ENCODE results near the gene SCN8A.

Gene SCN8A

DNA sequence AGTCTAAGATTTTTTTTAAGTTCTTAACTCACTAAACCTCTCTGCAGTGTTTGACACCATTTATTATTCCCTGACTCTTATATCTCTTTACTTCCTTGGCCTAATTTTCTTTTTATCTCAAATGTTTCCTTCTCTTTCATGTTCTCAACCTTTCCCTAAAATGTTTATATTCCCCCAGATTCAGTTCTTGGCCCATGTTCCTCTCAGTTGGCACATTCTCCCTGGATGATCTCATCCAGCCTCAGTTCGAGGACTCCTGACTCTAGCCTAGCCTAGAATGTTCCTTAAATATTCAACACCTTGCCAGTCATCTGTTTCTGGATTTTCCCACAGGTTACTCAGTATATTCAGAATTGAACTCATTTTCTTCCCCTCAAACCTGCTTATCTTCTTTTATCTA, 81.3 kb downstream of the SCN8A start:
- DNase-seq (ENCODE audit: low spot score) = no peak
- no peaks in the 10 kb centered on the region for H3K9me3 ChIP-seq (ENCODE audit: severe bottlenecking)
- no peaks in the 10 kb centered on the region for H3K27me3 ChIP-seq (ENCODE audit: insufficient read depth, poor library complexity, severe bottlenecking)
- H3K36me3 ChIP-seq (ENCODE audit: low read depth) = no peaks in the 10 kb centered on the region
- H3K27ac ChIP-seq (ENCODE audit: poor library complexity, severe bottlenecking) = no peak overlapping the region
- no peak overlapping the region for H3K4me3 ChIP-seq (ENCODE audit: severe bottlenecking)
- ATAC-seq (ENCODE audit: low read depth) = no peak
- peaks cover 16% of the 10 kb centered on the region for H3K4me1 ChIP-seq (ENCODE audit: insufficient read depth, poor library complexity, severe bottlenecking)
- TF ChIP-seq, protein P1, sequence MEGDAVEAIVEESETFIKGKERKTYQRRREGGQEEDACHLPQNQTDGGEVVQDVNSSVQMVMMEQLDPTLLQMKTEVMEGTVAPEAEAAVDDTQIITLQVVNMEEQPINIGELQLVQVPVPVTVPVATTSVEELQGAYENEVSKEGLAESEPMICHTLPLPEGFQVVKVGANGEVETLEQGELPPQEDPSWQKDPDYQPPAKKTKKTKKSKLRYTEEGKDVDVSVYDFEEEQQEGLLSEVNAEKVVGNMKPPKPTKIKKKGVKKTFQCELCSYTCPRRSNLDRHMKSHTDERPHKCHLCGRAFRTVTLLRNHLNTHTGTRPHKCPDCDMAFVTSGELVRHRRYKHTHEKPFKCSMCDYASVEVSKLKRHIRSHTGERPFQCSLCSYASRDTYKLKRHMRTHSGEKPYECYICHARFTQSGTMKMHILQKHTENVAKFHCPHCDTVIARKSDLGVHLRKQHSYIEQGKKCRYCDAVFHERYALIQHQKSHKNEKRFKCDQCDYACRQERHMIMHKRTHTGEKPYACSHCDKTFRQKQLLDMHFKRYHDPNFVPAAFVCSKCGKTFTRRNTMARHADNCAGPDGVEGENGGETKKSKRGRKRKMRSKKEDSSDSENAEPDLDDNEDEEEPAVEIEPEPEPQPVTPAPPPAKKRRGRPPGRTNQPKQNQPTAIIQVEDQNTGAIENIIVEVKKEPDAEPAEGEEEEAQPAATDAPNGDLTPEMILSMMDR (IDR thresholded peaks at IDR 0.05; ENCODE audit: poor library complexity, severe bottlenecking) = no peak

DNA sequence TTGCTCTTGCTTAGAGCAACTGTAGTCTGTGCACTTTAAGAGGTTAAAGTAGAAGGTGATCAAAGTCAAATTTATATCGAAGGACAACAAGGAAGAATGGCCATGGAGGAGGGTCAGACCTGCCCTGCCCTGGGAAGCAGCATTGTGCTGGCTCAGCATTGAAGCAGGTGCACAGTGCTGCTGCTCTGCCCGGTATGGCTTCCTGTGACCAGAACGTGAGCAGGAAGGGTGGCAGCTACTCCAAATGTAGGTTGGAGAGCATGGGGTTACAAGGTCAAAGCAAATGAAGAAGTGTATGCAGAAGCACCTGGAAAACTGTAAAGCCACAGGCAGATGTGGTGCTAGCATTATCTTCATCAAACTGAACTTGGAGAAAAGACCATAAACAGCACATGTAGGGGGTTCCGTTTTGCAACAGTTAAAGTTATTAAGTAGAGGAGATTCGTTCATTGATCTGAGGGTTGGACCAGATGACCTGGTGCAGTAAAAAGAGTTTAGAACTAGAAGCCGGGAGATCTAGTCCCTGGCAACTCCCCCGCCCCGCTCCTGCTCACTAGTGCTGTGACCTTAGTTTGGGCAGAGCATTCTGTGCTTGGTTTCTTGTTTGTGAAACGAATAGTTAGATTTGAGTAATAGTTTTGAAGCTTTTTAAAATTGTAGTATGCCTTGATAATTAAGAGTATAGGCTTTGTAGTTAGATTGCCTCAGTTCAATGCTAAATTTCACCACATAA, 84.2 kb downstream of the SCN8A start:
- no peaks in the 10 kb centered on the region for H3K27me3 ChIP-seq (ENCODE audit: insufficient read depth, poor library complexity, severe bottlenecking)
- TF ChIP-seq, protein P1 (IDR thresholded peaks at IDR 0.05; ENCODE audit: poor library complexity, severe bottlenecking) = no peak
- H3K9me3 ChIP-seq (ENCODE audit: severe bottlenecking) = no peaks in the 10 kb centered on the region
- no peak for DNase-seq (ENCODE audit: low spot score)
- no peak overlapping the region for H3K4me3 ChIP-seq (ENCODE audit: severe bottlenecking)
- H3K36me3 ChIP-seq (ENCODE audit: low read depth) = no peaks in the 10 kb centered on the region
- H3K27ac ChIP-seq (ENCODE audit: poor library complexity, severe bottlenecking) = no peak overlapping the region
- no peak for ATAC-seq (ENCODE audit: low read depth)
- H3K4me1 ChIP-seq (ENCODE audit: insufficient read depth, poor library complexity, severe bottlenecking) = peaks cover 4% of the 10 kb centered on the region

DNA sequence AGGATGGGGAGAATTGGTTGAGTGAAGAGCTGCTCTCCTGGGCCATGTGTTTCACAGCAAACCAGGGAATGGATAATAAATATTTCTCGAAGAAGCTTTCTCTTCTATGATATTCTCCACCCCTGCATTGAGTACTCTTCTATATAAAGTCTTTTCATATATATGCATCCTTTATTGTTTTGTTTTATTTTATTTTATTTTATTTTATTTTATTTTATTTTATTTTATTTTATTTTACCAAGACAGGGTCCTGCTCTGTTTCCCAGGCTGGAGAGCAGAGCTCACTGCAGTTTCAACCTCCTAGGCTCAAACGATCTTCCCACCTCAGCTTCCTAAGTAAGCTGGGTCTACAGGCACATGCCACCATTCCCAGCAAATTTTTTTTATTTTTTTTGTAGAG, 85.8 kb downstream of the SCN8A start:
- Histone ChIP-seq H3K4me1 (ENCODE audit: insufficient read depth, poor library complexity, severe bottlenecking) (no peaks in the 10 kb centered on the region), H3K36me3 (ENCODE audit: low read depth) (no peaks in the 10 kb centered on the region), H3K4me3 (ENCODE audit: severe bottlenecking) (no peak overlapping the region), H3K27me3 (ENCODE audit: insufficient read depth, poor library complexity, severe bottlenecking) (no peaks in the 10 kb centered on the region), H3K9me3 (ENCODE audit: severe bottlenecking) (no peaks in the 10 kb centered on the region), H3K27ac (ENCODE audit: poor library complexity, severe bottlenecking) (no peak overlapping the region)
- DNase-seq (ENCODE audit: low spot score) (no peak), ATAC-seq (ENCODE audit: low read depth) (no peak)
- TF ChIP-seq, protein P1 (IDR thresholded peaks at IDR 0.05; ENCODE audit: poor library complexity, severe bottlenecking) = no peak

DNA sequence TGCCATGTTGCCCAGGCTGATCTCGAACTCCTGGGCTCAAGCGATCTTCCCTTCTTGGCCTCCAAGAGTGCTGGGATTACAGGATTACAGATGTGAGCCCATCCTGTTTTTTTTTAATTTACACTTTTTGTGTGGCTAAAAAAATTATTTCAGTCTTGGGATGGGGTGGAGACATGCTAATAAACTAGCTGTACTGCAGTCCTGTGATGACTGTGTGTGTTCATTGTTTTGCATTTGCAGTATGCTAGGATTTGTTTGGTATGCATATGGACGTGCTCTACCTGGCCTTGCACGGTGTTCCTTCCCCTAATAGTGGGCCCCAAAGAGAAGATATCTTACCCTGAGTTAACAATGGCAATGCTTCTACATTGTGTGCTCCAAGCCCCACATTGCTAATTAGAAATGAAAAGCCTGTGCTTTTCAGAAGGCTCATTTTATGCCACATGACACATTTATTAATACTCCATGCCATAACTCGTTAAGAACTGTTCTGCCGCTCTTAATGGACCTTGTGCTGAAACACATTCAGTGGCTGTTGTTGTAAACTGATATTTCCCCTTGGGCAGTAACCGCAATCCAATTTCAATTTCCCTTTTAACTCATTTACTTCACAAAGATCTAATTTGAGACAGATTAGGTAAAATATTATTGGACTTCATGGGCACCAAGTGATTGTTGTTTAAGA, 86.4 kb downstream of the SCN8A start:
- DNase-seq (ENCODE audit: low spot score) = no peak
- no peak overlapping the region for H3K4me3 ChIP-seq (ENCODE audit: severe bottlenecking)
- no peaks in the 10 kb centered on the region for H3K27me3 ChIP-seq (ENCODE audit: insufficient read depth, poor library complexity, severe bottlenecking)
- TF ChIP-seq, protein P1 (IDR thresholded peaks at IDR 0.05; ENCODE audit: poor library complexity, severe bottlenecking) = no peak
- no peaks in the 10 kb centered on the region for H3K36me3 ChIP-seq (ENCODE audit: low read depth)
- no peak overlapping the region for H3K27ac ChIP-seq (ENCODE audit: poor library complexity, severe bottlenecking)
- H3K9me3 ChIP-seq (ENCODE audit: severe bottlenecking) = no peaks in the 10 kb centered on the region
- H3K4me1 ChIP-seq (ENCODE audit: insufficient read depth, poor library complexity, severe bottlenecking) = no peaks in the 10 kb centered on the region
- no peak for ATAC-seq (ENCODE audit: low read depth)

Data from RWPE2 (cell line).